SK-N-MC (cell line): ENCODE measurements around the gene ZNF346.
"Not testable (repeated sequence)": the region's sequence is repeated elsewhere in the genome, so short reads cannot be mapped to it uniquely, and the experiment has no call there.

Experiments
- DNase-seq: peaks from one replicate; pipeline ENCODE4 v3.0.0-alpha.2; 2011; ENCODE audit warnings: low read depth, low spot score
- H3K27ac ChIP-seq: fragments of 200-600 bp; sonication (generic); 2 replicates; pipeline ENCODE4 v1.5.1; 2016; ENCODE audit warnings: mixed run types
- H3K36me3 ChIP-seq: fragments of 200-600 bp; sonication (generic); 2 replicates; pipeline ENCODE4 v1.6.1; 2017; ENCODE audit warnings: antibody characterized with exemption, low read length, mixed read lengths; ENCODE audit not compliant: insufficient read depth
- H3K4me3 ChIP-seq: fragments of 200-600 bp; sonication (generic); 2 replicates; pipeline ENCODE4 v1.5.1; 2016
- H3K9ac ChIP-seq: fragments of 200-600 bp; sonication (generic); 2 replicates; pipeline ENCODE4 v1.8.0; 2017; ENCODE audit warnings: mixed run types, mixed read lengths; ENCODE audit not compliant: insufficient read length
- H3K9me3 ChIP-seq: fragments of 200-600 bp; sonication (generic); 2 replicates; pipeline ENCODE4 v1.6.1; 2017; ENCODE audit warnings: low read depth, mild to moderate bottlenecking, antibody characterized with exemption, low read length, moderate library complexity, mixed read lengths
- EZH2 ChIP-seq: fragments of 200-600 bp; sonication (generic); IDR thresholded peaks from one replicate; pipeline ENCODE4 v1.6.1; 2017; ENCODE audit warnings: antibody characterized with exemption
- FOXP2 ChIP-seq: optimal IDR thresholded peaks from 2 replicates; pipeline ENCODE3; 2011; ENCODE audit warnings: mild to moderate bottlenecking, moderate library complexity; ENCODE audit not compliant: insufficient read depth; ENCODE audit errors: extremely low read length, control extremely low read depth
- POLR2AphosphoS5 ChIP-seq: IDR thresholded peaks from 2 replicates; pipeline ENCODE4 v1.6.1; 2012; ENCODE audit warnings: mild to moderate bottlenecking, low read depth, low read length, borderline replicate concordance

The ZNF346 gene

DNA sequence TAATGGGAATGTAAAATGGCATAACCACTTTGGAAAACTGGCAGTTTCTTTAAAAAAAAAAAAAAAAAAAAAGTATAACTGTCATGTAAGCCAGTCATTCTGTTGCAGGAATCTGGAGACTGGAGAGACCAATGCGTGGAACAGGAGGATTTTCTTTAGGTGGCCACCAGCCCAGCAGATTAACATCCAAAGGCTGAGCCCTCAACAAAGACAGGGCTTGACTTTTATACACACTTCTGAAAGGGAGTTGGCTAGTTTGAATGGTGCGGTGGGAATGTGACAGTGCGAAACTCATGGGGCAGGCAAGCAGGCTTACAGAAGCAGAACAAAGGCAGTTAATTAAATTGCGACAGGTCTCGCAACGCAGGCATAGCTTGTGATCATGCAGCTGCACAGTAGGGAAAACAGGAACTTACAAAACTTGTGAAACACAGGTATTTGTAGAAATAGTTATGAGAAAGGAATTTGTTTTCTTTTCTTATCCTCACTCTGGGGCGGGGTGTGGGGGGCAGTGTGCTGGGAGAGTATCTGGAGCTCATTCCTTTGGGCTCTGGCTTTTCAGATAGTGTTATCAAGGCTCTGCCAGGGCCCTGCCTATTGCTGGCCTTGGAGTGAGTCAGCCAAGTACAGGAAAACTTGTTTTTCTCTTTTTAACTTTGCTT, 27.9 kb upstream of the ZNF346 start:
- Histone ChIP-seq H3K9me3 (no peaks in the 10 kb centered on the region), H3K4me3 (no peak overlapping the region), H3K36me3 (peaks cover 15% of the 10 kb centered on the region; the same call in 1 of the 2 replicates), H3K9ac (no peak overlapping the region), H3K27ac (no peak overlapping the region)
- DNase-seq, result no peak
- TF ChIP-seq FOXP2, result no peak

- H3K4me3 ChIP-seq, result no peak overlapping the region
- no peak overlapping the region for H3K9ac ChIP-seq
- no peak for DNase-seq
- no peaks in the 10 kb centered on the region for H3K9me3 ChIP-seq
- TF ChIP-seq POLR2AphosphoS5 (no peak), EZH2 (no peak), FOXP2 (no peak)
- peaks cover 15% of the 10 kb centered on the region; the same call in 1 of the 2 replicates for H3K36me3 ChIP-seq
- H3K27ac ChIP-seq, result no peak overlapping the region
Measured at GRCh38 chr5:176995122-176995490, 27.4 kb upstream of the ZNF346 start.

DNA sequence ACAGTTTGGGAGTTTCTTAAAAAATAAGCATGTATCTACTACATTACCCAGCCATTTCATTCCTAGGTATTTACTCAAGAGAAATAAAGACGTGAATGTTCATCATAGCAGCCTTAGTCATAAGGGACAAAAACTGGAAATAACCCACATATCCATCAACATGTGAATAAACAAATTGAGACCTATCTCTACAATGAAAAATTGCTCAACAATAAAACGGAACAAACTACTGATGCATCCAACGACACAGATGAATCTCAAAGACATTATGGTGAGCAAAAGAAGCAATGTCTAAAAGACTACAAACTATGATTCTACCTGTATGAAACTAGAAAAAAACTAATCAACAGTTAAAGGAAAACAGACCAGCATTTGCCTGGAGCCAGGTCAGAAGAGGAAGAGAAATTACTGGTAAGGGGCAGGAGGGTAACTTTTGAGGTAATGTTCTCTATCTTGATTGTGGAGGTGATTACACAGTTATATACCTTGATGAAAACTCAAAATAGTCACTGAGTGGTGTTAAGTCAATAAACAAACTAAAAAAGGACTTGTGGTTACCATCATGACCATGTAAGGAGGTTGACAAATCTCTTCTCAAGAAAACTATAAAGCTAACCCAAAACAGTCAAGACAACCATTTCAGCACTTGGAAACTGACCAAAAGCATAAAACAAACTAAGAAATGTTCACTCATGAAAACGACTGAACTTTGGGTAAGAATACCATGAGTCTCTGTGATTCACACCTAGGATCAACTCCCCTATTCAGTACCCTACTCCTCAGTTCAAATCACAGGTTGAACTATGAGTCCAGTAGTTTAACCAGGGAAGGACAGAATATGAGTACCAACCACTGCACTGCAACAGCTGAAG, 26.4 kb upstream of the ZNF346 start:
- Histone ChIP-seq H3K4me3 (no peak overlapping the region), H3K27ac (no peak overlapping the region), H3K9ac (no peak overlapping the region), H3K36me3 (peaks cover 20% of the 10 kb centered on the region; the same call in 1 of the 2 replicates), H3K9me3 (no peaks in the 10 kb centered on the region)
- no peak for TF ChIP-seq POLR2AphosphoS5
- TF ChIP-seq FOXP2, result no peak
- TF ChIP-seq EZH2, result no peak
- DNase-seq, result no peak

DNA sequence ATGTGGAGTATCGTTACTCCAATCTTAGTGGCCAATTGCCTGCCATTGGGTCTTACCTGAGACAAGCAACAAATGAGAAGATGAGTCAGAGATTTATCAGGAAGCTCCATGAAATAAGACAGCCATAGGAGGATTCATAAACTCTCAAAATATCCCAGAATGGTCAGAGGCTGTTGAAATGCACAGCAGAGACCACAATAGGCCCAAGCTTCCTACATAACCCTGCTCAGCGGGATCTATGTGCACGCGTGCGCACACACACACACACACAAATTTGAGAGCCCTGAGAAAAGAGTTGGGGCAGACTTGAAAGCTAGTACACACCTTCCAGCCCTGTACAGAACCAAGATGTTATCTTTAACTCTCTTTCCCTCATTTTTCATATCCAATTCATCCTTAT, 25.7 kb upstream of the ZNF346 start:
- Histone ChIP-seq H3K9ac (no peak overlapping the region), H3K36me3 (peaks cover 23% of the 10 kb centered on the region), H3K27ac (no peak overlapping the region), H3K9me3 (no peaks in the 10 kb centered on the region), H3K4me3 (no peak overlapping the region)
- no peak for TF ChIP-seq FOXP2
- no peak for TF ChIP-seq POLR2AphosphoS5
- no peak for TF ChIP-seq EZH2
- DNase-seq, result no peak

GRCh38 chr5:176998828-176999227, 23.7 kb upstream of the ZNF346 start:
- TF ChIP-seq POLR2AphosphoS5, result no peak
- TF ChIP-seq FOXP2, result no peak
- TF ChIP-seq EZH2, result no peak
- peaks cover 19% of the 10 kb centered on the region for H3K36me3 ChIP-seq
- no peak overlapping the region for H3K27ac ChIP-seq
- no peak overlapping the region for H3K4me3 ChIP-seq
- no peaks in the 10 kb centered on the region for H3K9me3 ChIP-seq
- no peak for DNase-seq
- H3K9ac ChIP-seq, result no peak overlapping the region

DNA sequence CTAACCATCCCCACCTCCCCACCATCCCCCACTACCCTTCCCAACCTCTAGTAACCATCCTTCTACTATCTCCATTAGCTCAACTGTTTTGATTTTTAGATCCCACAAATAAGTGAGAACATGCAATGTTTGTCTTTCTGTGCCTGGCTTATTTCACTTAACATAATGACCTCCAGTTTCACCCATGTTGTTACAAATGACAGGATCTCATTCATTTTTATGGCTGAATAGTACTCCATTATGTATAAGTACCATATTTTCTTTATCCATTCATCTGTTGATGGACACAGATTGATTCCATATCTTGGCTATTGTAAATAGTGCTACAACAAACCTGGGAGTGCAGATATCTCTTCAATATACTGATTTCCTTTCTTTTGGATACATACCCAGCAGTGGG, 23.0 kb upstream of the ZNF346 start:
- not testable (repeated sequence) for H3K27ac ChIP-seq, DNase-seq, H3K9ac ChIP-seq, H3K4me3 ChIP-seq, H3K9me3 ChIP-seq
- H3K36me3 ChIP-seq, result peaks cover 12% of the 10 kb centered on the region

- H3K9me3 ChIP-seq, result no peaks in the 10 kb centered on the region
- TF ChIP-seq POLR2AphosphoS5, result no peak
- no peak for TF ChIP-seq EZH2
- TF ChIP-seq FOXP2, result no peak
- peaks cover 7% of the 10 kb centered on the region for H3K36me3 ChIP-seq
- H3K27ac ChIP-seq, result no peak overlapping the region
- no peak overlapping the region for H3K4me3 ChIP-seq
- DNase-seq, result no peak
- H3K9ac ChIP-seq, result no peak overlapping the region
Measured at GRCh38 chr5:177003649-177004048, 18.8 kb upstream of the ZNF346 start.

DNA sequence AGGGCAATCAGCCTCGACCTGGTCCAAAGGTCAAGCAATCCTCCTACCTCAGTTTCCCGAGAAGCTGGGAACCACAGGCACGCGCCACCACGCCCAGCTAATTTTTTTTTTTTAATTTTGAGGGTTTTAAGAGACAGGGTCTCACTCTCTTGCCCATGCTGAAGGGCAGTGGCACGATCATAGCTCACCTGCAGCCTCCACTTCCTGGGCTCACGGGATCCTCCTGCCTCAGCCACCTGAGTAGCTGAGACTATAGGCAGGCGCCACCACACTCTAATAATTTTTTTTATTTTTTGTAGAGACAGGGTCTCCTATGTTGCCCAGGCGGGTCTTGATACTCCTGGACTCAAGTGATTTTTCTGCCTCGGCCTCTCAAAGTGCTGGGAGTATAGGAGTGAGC, 17.5 kb upstream of the ZNF346 start:
- no peak for DNase-seq
- Histone ChIP-seq H3K9me3 (no peaks in the 10 kb centered on the region), H3K36me3 (peaks cover 7% of the 10 kb centered on the region), H3K4me3 (peak overlapping the region; percentile 97), H3K27ac (no peak overlapping the region), H3K9ac (peak overlapping the region; percentile 93)
- TF ChIP-seq EZH2, result no peak
- no peak for TF ChIP-seq FOXP2
- TF ChIP-seq POLR2AphosphoS5, result no peak

DNA sequence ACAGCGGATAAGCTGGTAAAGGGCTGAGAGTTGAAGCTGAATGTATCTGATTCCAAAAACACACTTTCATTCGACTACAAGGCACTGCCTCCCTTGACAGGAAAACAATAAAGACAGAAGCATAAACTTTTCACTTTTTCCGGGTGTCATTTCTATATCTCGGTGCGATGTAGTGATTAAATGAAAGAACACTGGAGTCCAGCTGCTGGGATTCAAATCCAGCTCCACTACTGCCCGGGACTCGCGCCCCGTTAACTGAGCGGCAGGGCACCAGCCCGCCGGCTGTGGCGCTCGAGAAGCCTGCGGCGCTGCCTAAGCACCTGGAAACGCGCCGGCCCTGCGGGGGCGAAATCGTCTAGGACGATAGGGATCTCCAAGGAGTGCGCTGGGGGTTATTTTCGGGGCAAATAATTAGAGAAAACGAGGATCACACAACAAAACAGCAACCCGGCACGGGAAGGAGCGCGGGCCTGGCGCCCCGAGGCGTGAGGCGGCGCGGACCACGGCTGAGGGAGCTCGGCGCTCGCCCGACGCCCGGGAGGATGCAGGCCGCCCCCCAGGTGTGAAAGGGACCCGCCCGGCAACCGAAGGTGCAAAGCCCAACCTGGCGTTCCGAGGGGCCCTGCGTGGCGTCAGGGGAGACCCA, 16.8 kb upstream of the ZNF346 start:
- peak overlapping the region; percentile 97 for H3K4me3 ChIP-seq
- no peak for TF ChIP-seq FOXP2
- TF ChIP-seq POLR2AphosphoS5, result no peak
- no peak for TF ChIP-seq EZH2
- peak overlapping the region; percentile 58 for H3K27ac ChIP-seq
- DNase-seq, result no peak
- H3K9me3 ChIP-seq, result no peaks in the 10 kb centered on the region
- H3K36me3 ChIP-seq, result peaks cover 7% of the 10 kb centered on the region
- H3K9ac ChIP-seq, result peak overlapping the region; percentile 93
